Naive B cell (primary cell): ENCODE data around the gene CPNE5. TPM values are rescaled to one million over a fixed set of nuclear protein-coding genes. Genes with fewer than 3 reads are reported as not detected.
"Not testable (repeated sequence)": the region's sequence is repeated elsewhere in the genome, so short reads cannot be mapped to it uniquely, and the experiment has no call there.

Source experiments
- ATAC-seq, 2 donors: fragments of 150-1000 bp; cut with Tn5 transposase; 2 replicates each; pipeline ENCODE4 v1.10.0; 2021; ENCODE audit warnings: low read depth in 2 of 2, mild to moderate bottlenecking in 2 of 2, moderate library complexity in 2 of 2
- DNase-seq: peaks from one replicate; pipeline ENCODE4 v3.0.0; 2022
- H3K27ac Mint-ChIP-seq, 6 donors: one replicate each; pipeline ENCODE4 v1.8.0; 2020 to 2022; ENCODE audit warnings: mild to moderate bottlenecking in 6 of 6, mixed read lengths in 6 of 6, moderate library complexity in 5 of 6, inconsistent platforms in 2 of 6
- H3K27me3 Mint-ChIP-seq, 3 donors: one replicate each; pipeline ENCODE4 v1.8.0; 2021 to 2022; ENCODE audit warnings: mixed read lengths in 3 of 3, mild to moderate bottlenecking in 1 of 3
- H3K36me3 Mint-ChIP-seq, 2 donors: one replicate each; pipeline ENCODE4 v1.8.0; 2020 to 2022; ENCODE audit warnings: mixed read lengths in 2 of 2, inconsistent platforms in 1 of 2, mild to moderate bottlenecking in 1 of 2
- H3K4me1 Mint-ChIP-seq, 3 donors: one replicate each; pipeline ENCODE4 v1.8.0; 2020 to 2022; ENCODE audit warnings: mixed read lengths in 3 of 3, inconsistent platforms in 1 of 3, mild to moderate bottlenecking in 1 of 3, moderate library complexity in 1 of 3
- H3K4me3 Mint-ChIP-seq, 8 donors: one replicate each; pipeline ENCODE4 v1.8.0; 2020 to 2022; ENCODE audit warnings: mild to moderate bottlenecking in 8 of 8, mixed read lengths in 8 of 8, moderate library complexity in 8 of 8, inconsistent platforms in 2 of 8
- H3K9me3 Mint-ChIP-seq, 7 donors: one replicate each; pipeline ENCODE4 v1.8.0; 2020 to 2022; ENCODE audit warnings: mixed read lengths in 7 of 7, mild to moderate bottlenecking in 5 of 7, inconsistent platforms in 2 of 7, moderate library complexity in 1 of 7
- polyA plus RNA-seq, 6 donors: library from polyadenylated mRNA; unstranded; fragments of 300-500 nt; fragmentation: Illumina TruSeq; gene quantifications; one replicate each; pipeline ENCODE4 v1.2.3, GENCODE V29; 2021; ENCODE audit warnings: low read depth in 6 of 6

CPNE5 gene
- polyA plus RNA-seq, 6 donors from 2014 or later = 56.9 to 105 (median 92.2) TPM

- Mint-ChIP-seq H3K36me3 (peaks cover 0 to 4% of the 10 kb centered on the region in 2 donors), H3K9me3 (no peaks in the 10 kb centered on the region), H3K27me3 (no peaks in the 10 kb centered on the region), H3K4me1 (peaks cover 36 to 41% (median 40%) of the 10 kb centered on the region in 3 donors), H3K4me3 (no peak overlapping the region), H3K27ac (peak overlapping the region in 1 of 6 donors; percentile 7)
- ATAC-seq = no peak
- DNase-seq = no peak
Observed at GRCh38 chr6:36731622-36732310, 107.5 kb downstream of the CPNE5 start.

- Mint-ChIP-seq H3K36me3 (peaks cover 0 to 4% of the 10 kb centered on the region in 2 donors), H3K4me3 (no peak overlapping the region), H3K4me1 (peaks cover 40 to 51% (median 50%) of the 10 kb centered on the region in 3 donors), H3K27me3 (no peaks in the 10 kb centered on the region), H3K9me3 (no peaks in the 10 kb centered on the region), H3K27ac (peak overlapping the region in 4 of 6 donors; percentile 22 to 88 (median 36))
- ATAC-seq (no peak), DNase-seq (no peak)
Observed at GRCh38 chr6:36730424-36731380, 108.5 kb downstream of the CPNE5 start.

- Mint-ChIP-seq H3K36me3 (peaks cover 0 to 4% of the 10 kb centered on the region in 2 donors), H3K27me3 (no peaks in the 10 kb centered on the region)
Observed at GRCh38 chr6:36729161-36729524, 110.1 kb downstream of the CPNE5 start.

GRCh38 chr6:36728289-36729160 lies 110.7 kb downstream of the CPNE5 start:
- Mint-ChIP-seq H3K9me3 (no peaks in the 10 kb centered on the region), H3K4me3 (peak overlapping the region in 1 of 8 donors; percentile 53), H3K4me1 (peaks cover 44 to 54% (median 52%) of the 10 kb centered on the region in 3 donors), H3K27ac (peak overlapping the region in 4 of 6 donors; percentile 30 to 63 (median 46)), H3K36me3 (peaks cover 0 to 4% of the 10 kb centered on the region in 2 donors), H3K27me3 (no peaks in the 10 kb centered on the region)
- DNase-seq (no peak), ATAC-seq (no peak)

More at GRCh38 chr6:36729161-36729524, 110.1 kb downstream of the CPNE5 start:
- no peaks in the 10 kb centered on the region for H3K9me3 Mint-ChIP-seq
- peaks cover 47 to 55% (median 55%) of the 10 kb centered on the region in 3 donors for H3K4me1 Mint-ChIP-seq
- DNase-seq (no peak), ATAC-seq (no peak)
- H3K4me3 Mint-ChIP-seq = peak overlapping the region in 1 of 8 donors; percentile 66
- peak overlapping the region in 2 of 6 donors; percentile 43 to 49 for H3K27ac Mint-ChIP-seq

- DNase-seq (peak; percentile 43), ATAC-seq (peak; percentile 54 to 67)
- no peaks in the 10 kb centered on the region for H3K9me3 Mint-ChIP-seq
- peaks cover 44 to 54% (median 54%) of the 10 kb centered on the region in 3 donors for H3K4me1 Mint-ChIP-seq
- peak overlapping the region in 5 of 6 donors; percentile 3 to 84 (median 63) for H3K27ac Mint-ChIP-seq
- no peaks in the 10 kb centered on the region for H3K27me3 Mint-ChIP-seq
- peaks cover 0 to 4% of the 10 kb centered on the region in 2 donors for H3K36me3 Mint-ChIP-seq
- H3K4me3 Mint-ChIP-seq = peak overlapping the region in 1 of 8 donors; percentile 40
Observed at GRCh38 chr6:36727505-36728021, 111.7 kb downstream of the CPNE5 start.

GRCh38 chr6:36725581-36725980 lies 113.7 kb downstream of the CPNE5 start:
- H3K27me3 Mint-ChIP-seq = no peaks in the 10 kb centered on the region
- ATAC-seq (no peak), DNase-seq (no peak)
- no peaks in the 10 kb centered on the region for H3K9me3 Mint-ChIP-seq
- H3K4me3 Mint-ChIP-seq = peak overlapping the region in 5 of 8 donors; percentile 30 to 74 (median 58)
- peak overlapping the region in 5 of 6 donors; percentile 36 to 82 (median 63) for H3K27ac Mint-ChIP-seq
- peaks cover 0 to 4% of the 10 kb centered on the region in 2 donors for H3K36me3 Mint-ChIP-seq
- H3K4me1 Mint-ChIP-seq = peaks cover 39 to 62% (median 61%) of the 10 kb centered on the region in 3 donors

GRCh38 chr6:36724514-36725390 lies 114.5 kb downstream of the CPNE5 start:
- Mint-ChIP-seq H3K4me3 (peak overlapping the region in 5 of 8 donors; percentile 34 to 74 (median 57)), H3K27ac (peak overlapping the region in 5 of 6 donors; percentile 56 to 91 (median 68)), H3K4me1 (peaks cover 42 to 69% (median 67%) of the 10 kb centered on the region in 3 donors), H3K9me3 (no peaks in the 10 kb centered on the region), H3K27me3 (no peaks in the 10 kb centered on the region), H3K36me3 (peaks cover 0 to 4% of the 10 kb centered on the region in 2 donors)
- peak in 1 of 2 donors; percentile 8 for ATAC-seq
- DNase-seq = no peak

GRCh38 chr6:36723992-36724391 lies 115.3 kb downstream of the CPNE5 start:
- not testable (repeated sequence) for DNase-seq, ATAC-seq, H3K27me3 Mint-ChIP-seq, H3K4me3 Mint-ChIP-seq, H3K9me3 Mint-ChIP-seq, H3K36me3 Mint-ChIP-seq
- H3K4me1 Mint-ChIP-seq = peaks cover 45 to 70% (median 70%) of the 10 kb centered on the region in 3 donors
- H3K27ac Mint-ChIP-seq = peak overlapping the region in 1 of 6 donors; percentile 63

- ATAC-seq = no peak
- Mint-ChIP-seq H3K9me3 (peaks cover 0 to 4% (median 0%) of the 10 kb centered on the region in 7 donors), H3K4me3 (no peak overlapping the region), H3K4me1 (peaks cover 37 to 62% (median 61%) of the 10 kb centered on the region in 3 donors), H3K36me3 (peaks cover 0 to 3% of the 10 kb centered on the region in 2 donors), H3K27ac (no peak overlapping the region), H3K27me3 (no peaks in the 10 kb centered on the region)
- DNase-seq = no peak
Observed at GRCh38 chr6:36722879-36723278, 116.4 kb downstream of the CPNE5 start.

- Mint-ChIP-seq H3K27me3 (peaks cover 0 to 5% (median 0%) of the 10 kb centered on the region in 3 donors), H3K36me3 (no peaks in the 10 kb centered on the region), H3K9me3 (peaks cover 0 to 4% (median 0%) of the 10 kb centered on the region in 7 donors), H3K27ac (peak overlapping the region in 2 of 6 donors; percentile 46 to 51), H3K4me1 (peaks cover 33 to 60% (median 57%) of the 10 kb centered on the region in 3 donors), H3K4me3 (no peak overlapping the region)
- no peak for DNase-seq
- no peak for ATAC-seq
Observed at GRCh38 chr6:36722365-36722764, 116.9 kb downstream of the CPNE5 start.

- Mint-ChIP-seq H3K4me1 (peaks cover 33 to 55% (median 48%) of the 10 kb centered on the region in 3 donors), H3K36me3 (no peaks in the 10 kb centered on the region), H3K27me3 (peaks cover 0 to 7% (median 0%) of the 10 kb centered on the region in 3 donors), H3K9me3 (peaks cover 0 to 4% (median 0%) of the 10 kb centered on the region in 7 donors), H3K27ac (peak overlapping the region in 1 of 6 donors; percentile 74), H3K4me3 (no peak overlapping the region)
- no peak for DNase-seq
- no peak for ATAC-seq
Observed at GRCh38 chr6:36721369-36722140, 117.7 kb downstream of the CPNE5 start.
